ENCODE results near the gene CENPX.
"Not testable (repeated sequence)": the region's sequence is repeated elsewhere in the genome, so short reads cannot be mapped to it uniquely, and the experiment has no call there.

Gene CENPX

GRCh38 chr17:81998691-81999438 lies 23.8 kb downstream of the CENPX start:
- DNase-seq (ENCODE audit: low read depth in 3 of 3) = no peak

DNA sequence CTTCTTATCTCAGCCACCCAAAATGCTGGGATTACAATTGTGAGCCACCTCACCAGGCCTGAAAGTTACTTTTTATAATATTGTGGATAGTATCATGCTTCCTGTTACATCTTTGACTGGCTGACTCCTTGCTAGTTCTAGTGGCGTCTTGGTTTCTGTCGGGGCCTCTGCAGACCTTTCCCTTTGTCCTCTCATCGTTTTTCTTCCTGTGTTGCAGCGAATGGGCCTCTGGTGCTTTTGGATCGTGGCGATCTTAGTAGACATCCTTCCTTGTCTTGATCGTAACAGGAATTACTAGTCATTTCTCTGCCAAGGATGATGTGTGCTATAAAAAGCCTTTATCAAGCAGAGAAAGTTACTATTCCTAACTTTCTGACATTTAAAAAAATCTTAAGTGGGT lies 24.5 kb downstream of the CENPX start:
- DNase-seq (ENCODE audit: low read depth in 3 of 3) = no peak

DNA sequence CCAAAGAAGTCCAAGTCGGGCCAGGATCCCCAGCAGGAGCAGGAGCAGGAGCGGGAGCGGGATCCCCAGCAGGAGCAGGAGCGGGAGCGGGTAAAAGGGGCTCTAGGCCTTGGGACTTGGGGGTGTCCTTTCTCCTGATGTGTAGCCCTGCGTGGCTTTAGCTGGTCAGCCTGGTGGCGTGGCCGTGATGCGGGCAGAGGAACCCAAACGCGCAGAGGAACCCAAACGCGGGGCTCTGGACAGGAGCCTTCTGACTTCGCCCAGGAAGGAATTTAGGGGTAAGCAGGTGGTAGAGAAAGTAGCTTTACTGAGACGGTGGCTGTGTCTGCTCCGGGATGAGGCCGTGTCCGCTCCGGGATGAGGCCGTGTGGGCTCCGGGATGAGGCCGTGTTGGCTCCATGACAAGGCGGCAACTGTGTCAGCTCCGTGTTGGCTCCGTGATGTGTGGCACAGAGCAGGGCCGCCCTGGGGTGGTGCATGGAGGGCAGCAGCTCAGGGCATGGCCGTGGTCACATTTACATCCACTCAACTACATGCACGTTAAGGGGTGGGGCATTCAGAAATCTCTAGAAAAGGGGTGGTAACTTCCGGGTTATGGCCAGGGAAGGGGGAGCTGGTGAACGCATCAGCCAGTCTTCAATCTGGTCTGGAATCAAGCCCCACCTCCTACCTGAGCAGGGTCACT lies 25.8 kb downstream of the CENPX start:
- no peak for DNase-seq (ENCODE audit: low read depth in 3 of 3)

GRCh38 chr17:81996232-81996756 lies 26.4 kb downstream of the CENPX start:
- DNase-seq (ENCODE audit: low read depth in 3 of 3) = no peak

DNA sequence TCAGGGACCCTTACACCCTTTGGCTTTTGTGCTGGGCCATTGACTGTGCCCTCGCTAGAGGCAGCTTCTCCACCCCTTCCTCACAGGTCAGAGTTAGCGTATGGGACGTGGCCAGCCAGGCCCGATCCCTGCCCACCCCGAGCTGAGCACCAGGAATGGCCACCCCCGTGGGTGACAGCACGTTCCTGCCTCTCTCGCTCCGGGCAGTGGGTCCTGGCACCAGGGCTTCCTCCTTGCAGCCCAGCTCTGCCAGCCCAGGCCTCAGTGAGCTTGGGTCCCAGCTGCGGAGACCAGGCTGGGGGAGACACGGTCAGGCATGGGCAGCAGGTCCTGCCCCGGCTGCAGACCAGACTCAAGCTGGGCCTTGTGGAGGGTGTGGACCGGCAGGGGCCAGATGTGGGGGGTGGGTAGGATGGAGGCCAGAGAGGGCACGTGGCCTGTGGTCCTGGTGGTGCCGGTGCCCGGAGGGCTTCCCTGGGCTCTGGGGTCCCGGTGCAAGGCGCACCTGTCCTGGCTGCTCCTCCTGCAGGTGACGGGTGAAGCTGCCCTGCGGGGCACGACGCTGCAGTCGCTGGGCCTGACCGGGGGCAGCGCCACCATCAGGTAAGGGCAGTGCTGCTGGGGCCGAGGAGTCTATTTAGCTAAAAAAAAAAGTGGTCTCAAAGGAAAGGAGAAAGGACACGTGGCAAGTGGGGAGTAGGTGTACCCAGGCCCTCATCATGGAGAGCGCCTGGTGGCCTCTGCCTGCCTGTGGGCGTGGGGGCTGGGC lies 27.0 kb downstream of the CENPX start:
- no peak for DNase-seq (ENCODE audit: low read depth in 3 of 3)

- no peak for DNase-seq (ENCODE audit: low read depth in 3 of 3)
These were observed 27.9 kb downstream of the CENPX start for GRCh38 chr17:81994593-81995462.

DNA sequence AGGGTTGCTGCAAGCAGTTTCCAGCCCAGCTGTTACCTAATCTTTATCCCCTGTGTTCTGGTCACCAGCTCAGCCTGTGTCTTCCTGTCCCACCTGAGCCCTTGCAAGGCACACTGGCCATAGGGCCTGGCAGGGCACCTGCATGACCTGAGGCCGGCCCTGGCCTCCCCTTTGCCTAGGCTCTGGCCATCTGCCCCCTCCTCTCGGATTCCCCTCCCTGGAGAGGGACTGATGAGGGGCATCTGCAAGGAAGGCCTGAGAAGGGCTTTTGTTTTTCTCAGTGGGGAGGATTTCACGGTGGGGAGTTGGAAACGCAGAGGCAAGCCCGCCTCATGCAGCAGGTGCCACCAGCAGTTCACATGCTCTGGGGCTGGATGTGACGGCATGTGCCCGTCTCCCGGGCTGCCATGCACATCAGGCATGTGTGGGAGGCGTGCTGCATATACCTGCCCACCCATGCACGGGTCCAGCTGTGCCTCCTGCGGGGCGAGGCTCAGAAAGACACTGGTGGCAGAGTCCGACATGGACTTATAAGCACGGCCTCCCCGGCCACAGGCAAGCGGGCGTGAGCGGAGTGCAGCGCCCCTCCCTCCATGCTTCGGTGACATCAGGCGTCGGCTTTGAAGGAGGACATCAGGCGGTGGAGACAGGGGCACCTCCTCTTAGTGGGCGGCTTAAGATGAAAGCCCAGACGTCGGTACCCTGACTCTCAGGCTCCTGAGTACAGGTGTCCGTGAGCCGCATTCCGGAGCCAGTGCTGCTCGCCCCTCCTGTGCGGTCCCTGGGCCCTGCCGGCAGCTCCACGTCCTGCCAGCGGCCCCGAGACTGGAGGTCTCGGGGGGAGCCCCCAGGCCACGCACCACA lies 28.7 kb downstream of the CENPX start:
- no peak for DNase-seq (ENCODE audit: low read depth in 3 of 3)

DNA sequence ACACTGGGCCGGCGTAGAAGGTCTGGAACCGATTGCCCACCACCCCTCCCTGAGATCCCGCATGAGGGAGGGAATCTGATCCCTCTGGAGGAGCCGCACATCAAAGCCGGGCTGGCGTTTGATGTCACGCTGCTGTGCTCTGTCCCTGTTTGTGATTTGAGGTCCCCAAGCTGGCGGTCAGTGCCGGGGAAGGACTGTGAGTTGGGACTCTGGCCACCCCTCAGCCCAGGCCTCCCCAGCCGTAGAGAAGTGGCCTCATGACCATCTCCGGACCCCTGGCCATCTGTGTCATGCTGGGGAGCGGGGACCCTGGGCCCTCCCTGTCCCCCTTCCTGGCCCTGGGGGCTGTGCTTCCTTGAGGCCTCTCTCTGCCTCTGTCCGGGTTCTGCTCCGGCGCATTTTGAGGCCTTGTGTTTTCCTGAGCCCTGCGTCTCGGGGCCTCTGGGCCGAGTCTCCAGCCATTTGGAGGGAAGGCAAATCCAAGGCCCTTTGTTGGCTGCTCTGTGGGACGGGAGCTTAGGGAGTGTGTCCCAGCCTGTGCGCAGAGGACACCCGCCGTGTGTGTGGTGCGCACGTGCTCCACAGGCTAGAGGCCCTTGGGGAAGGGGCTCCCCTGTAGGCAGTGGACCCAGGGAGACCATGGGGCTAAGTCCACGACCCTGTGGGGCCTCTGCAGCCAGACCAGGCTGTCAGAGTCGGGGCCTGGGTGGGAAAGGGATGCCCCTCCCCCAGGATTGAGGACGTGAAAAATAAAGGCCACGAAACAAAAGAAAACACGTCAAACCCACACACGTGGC lies 30.2 kb downstream of the CENPX start:
- no peak for DNase-seq (ENCODE audit: low read depth in 3 of 3)

- no peak for DNase-seq (ENCODE audit: low read depth in 3 of 3)
These were observed 30.9 kb downstream of the CENPX start for GRCh38 chr17:81991684-81992305.

GRCh38 chr17:81990836-81991683 lies 31.6 kb downstream of the CENPX start:
- DNase-seq (ENCODE audit: low read depth in 3 of 3) = no peak

GRCh38 chr17:81987161-81987770 lies 35.4 kb downstream of the CENPX start:
- no peak for DNase-seq (ENCODE audit: low read depth in 3 of 3)

DNA sequence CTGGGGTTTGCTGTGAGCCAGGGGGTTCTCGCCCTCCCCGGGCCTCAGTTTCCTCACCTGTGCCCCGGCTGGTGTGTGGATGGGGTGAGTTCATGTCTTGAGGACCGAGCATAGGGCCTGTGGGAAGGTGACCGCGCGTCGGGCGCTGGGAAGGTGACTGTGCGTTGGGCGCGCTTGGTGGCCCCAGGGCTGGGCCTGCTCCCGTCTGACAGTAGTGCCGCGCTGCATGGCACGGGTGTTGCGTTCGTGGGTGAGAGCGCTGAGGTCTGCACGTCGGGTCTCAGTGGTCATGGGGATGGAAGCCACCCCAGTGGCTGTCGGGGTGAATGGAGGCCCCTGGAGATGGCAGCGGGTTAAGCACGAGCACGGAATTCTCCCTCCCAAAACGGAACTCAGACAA lies 36.1 kb downstream of the CENPX start:
- DNase-seq (ENCODE audit: low read depth in 3 of 3) = no peak

- DNase-seq (ENCODE audit: low read depth in 3 of 3) = no peak
These were observed 37.8 kb downstream of the CENPX start for GRCh38 chr17:81984773-81985410.

- DNase-seq (ENCODE audit: low read depth in 3 of 3) = no peak
These were observed 38.9 kb downstream of the CENPX start for GRCh38 chr17:81983639-81984373.

GRCh38 chr17:81983011-81983638 lies 39.6 kb downstream of the CENPX start:
- DNase-seq (ENCODE audit: low read depth in 3 of 3) = no peak

DNA sequence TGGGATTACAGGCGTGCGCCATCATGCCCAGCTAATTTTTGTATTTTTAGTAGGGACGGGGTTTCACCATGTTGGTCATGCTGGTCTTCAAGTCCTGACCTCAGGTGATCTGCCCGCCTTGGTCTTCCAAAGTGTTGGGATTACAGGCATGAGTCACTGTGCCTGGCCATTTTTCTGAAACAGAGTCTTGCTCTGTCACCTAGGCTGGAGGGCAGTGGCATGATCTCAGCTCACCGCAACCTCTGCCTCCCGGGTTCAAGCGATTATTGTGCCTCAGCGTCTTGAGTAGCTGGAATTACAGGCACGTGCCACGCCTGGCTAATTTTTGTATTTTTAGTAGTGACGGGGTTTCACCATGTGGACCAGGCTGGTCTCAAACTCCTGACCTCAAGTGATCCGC lies 41.2 kb downstream of the CENPX start:
- not testable (repeated sequence) for DNase-seq (ENCODE audit: low read depth in 3 of 3)

All from stimulated activated CD4-positive, alpha-beta T cell treated with anti-CD3 and anti-CD28 coated beads, TNF-alpha, amount 100 ng/mL, for 24 hours (primary cell).